LNCaP clone FGC (cell line): ENCODE data around the gene UBE3B.

Source experiments
- DNase-seq: peaks from one replicate; pipeline ENCODE4 v3.0.0-alpha.2; 2011; ENCODE audit warnings: low read depth
- H3K4me3 ChIP-seq: 2 replicates; pipeline ENCODE4 v1.5.1; 2011; ENCODE audit warnings: mild to moderate bottlenecking, low read depth, low read length, control low read depth
- CTCF ChIP-seq: IDR thresholded peaks from 2 replicates; pipeline ENCODE4 v1.5.1; 2012; ENCODE audit warnings: mild to moderate bottlenecking; ENCODE audit not compliant: control insufficient read depth, insufficient read depth; ENCODE audit errors: extremely low read depth

Gene UBE3B

GRCh38 chr12:109560867-109561710, 83.7 kb downstream of the UBE3B start:
- TF ChIP-seq CTCF: no peak
- no peak for DNase-seq
- H3K4me3 ChIP-seq: no peak overlapping the region

DNA sequence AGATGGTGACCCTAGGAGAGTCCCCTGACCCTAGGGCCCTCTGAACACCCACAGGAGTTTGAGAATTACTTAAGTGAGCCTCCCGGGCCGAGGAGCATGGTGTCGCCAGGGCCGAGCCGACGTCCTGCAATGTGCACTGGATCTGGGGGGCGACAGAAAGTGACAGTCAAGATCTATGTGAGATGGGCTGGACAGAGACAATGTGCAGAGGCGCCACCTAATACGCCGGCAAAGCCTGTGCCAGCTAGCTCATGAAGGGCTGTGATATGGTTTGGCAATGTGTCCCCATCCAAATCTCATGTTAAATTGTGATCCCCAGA, 84.2 kb downstream of the UBE3B start:
- TF ChIP-seq CTCF: no peak
- DNase-seq: no peak
- no peak overlapping the region for H3K4me3 ChIP-seq

- no peak for DNase-seq
- no peak overlapping the region for H3K4me3 ChIP-seq
- no peak for TF ChIP-seq CTCF
These were observed 85.4 kb downstream of the UBE3B start for GRCh38 chr12:109562871-109563270.

DNA sequence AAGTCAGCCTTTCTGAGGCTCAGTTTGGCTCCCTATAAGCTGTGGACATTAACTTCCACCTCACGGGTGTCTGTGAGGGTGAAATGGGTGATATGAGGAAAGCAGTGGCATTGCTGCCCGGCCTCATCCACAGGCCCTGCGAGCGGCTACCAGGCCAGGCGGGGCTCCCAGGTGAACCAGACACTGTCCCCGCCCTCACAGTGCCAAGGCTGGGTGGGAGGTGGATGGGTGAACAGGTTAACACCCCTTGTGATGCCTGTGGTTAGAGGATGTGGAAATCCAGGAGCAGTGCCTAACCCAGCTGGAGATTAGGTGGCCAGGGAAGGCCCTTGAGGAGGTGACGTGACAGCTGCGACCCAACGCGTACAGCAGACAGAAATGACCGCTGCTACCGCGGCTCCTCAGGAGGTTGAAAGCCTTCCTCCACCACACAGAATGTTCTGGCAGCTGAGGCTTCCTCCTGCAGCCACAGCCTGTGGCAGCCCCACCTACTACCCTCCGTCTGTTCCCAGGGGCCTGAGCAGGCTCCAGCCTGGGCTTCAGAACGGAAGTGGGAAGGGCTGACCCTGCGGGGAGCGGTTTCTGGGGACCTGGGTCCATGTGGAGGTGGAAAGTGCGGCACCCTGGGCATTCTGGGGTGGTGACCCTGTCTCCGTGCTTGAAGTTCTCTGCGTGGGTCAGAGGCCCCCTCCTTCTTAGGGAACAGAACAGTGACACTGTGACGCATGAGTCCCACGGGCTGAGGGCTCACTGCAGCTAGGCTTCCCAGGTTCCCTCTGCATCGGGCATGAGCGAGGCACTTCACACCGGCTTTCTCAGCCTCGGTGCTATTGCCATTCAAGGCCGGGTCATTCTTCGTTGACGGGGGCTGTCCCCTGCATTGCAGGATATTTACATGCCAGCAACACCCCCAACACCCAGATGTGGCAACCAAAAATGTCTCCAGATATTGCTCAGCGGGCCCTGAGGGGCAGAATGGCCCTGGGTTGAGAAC, 86.2 kb downstream of the UBE3B start:
- no peak overlapping the region for H3K4me3 ChIP-seq
- no peak for TF ChIP-seq CTCF
- no peak for DNase-seq

- no peak for DNase-seq
- H3K4me3 ChIP-seq: no peak overlapping the region
- TF ChIP-seq CTCF: no peak
These were observed 89.0 kb downstream of the UBE3B start for GRCh38 chr12:109566424-109566823.

- no peak for TF ChIP-seq CTCF
- H3K4me3 ChIP-seq: no peak overlapping the region
- DNase-seq: no peak
These were observed 89.9 kb downstream of the UBE3B start for GRCh38 chr12:109567296-109567695.
